ENCODE data around the gene BRIX1. TPM values are rescaled to one million over a fixed set of nuclear protein-coding genes. Genes with fewer than 3 reads are reported as not detected.

BRIX1 gene, protein sequence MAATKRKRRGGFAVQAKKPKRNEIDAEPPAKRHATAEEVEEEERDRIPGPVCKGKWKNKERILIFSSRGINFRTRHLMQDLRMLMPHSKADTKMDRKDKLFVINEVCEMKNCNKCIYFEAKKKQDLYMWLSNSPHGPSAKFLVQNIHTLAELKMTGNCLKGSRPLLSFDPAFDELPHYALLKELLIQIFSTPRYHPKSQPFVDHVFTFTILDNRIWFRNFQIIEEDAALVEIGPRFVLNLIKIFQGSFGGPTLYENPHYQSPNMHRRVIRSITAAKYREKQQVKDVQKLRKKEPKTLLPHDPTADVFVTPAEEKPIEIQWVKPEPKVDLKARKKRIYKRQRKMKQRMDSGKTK
- total RNA-seq (2021) = 84.8 and 93.3 TPM in 2 replicates
- percentile 97 among the genes with signal in this experiment for Bru-seq, nascent RNA
- percentile 97 among the genes with signal in this experiment for BruChase-seq, experiment 1, labeled RNA remaining after a 2-hour chase
- percentile 91 among the genes with signal in this experiment for BruChase-seq, experiment 2, labeled RNA remaining after a 6-hour chase
- long read RNA-seq, transcript BRIX1-202 (8 exons, 743 nt) = minor isoform, 5 of 350 reads
- long read RNA-seq, transcript BRIX1-201 (10 exons, 1,926 nt) = major isoform, 330 of 350 reads
- long read RNA-seq, partial matches to known transcripts = 0 of 350 reads
- long read RNA-seq, other reads (novel, unspliced or antisense) = 15 of 350 reads

DNA sequence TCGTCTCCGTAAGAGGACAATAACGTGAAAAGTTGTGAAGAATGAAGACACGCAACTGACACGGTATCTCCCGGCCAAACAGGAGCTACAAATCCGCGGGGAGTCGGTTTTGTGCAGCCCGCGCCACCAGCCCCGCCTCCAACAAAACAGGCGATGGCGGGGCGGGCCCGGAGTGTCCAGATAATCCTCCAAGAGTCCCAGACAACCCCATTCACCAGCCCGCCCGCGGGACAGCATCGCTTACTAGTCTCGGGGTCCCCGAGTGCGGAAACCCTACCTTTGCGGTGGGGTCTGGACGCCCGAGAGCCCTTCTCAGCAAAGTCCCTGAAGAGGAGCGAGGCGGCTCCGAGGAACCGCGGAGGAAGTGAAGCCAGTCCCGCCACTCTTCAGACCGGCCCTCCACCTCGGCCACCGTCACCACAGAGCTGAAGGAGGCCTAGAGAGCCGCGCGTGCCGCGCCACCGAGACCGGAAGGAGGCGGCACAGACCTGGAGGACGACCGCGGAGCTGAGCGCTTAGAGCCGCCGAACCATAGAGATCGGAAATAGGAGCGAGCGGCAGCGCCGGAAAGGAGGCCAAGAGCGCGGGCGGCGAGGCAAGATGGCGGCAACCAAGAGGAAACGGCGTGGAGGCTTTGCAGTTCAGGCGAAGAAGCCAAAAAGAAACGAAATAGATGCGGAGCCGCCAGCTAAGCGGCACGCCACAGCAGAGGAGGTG is at the start of gene BRIX1, which contains the start of gene RAD1:
BRIX1 (plus strand) TSS at position 573 of the 717 bp plus-strand sequence; CDS start at position 601, 28 bp downstream.
RAD1 (minus strand) TSS at position 366 of the 717 bp plus-strand sequence. CDS start 612 bp downstream, outside the sequence.
- ChIA-PET POLR2A (ENCODE audit: low non-redundant PET) (no interaction called here), CTCF (no interaction called here)
- Histone ChIP-seq H3K27ac (ENCODE audit: low read depth, low read length, poor library complexity, severe bottlenecking) (peak within 1 kb of the TSS; percentile 89), H3K36me3 (ENCODE audit: insufficient read depth, low read length, poor library complexity, severe bottlenecking) (peaks cover 49% of the 10 kb centered on the region), H3K27me3 (replicated peaks; ENCODE audit: insufficient read depth, low read depth, low read length, poor library complexity) (no peaks in the 10 kb centered on the region), H3K4me1 (ENCODE audit: insufficient read depth, low read length, poor library complexity, severe bottlenecking) (peaks cover 15% of the 10 kb centered on the region), H3K9me3 (ENCODE audit: low read depth, low read length, poor library complexity, severe bottlenecking) (no peaks in the 10 kb centered on the region), H3K4me3 (ENCODE audit: low read depth, low read length, poor library complexity, severe bottlenecking) (peak within 1 kb of the TSS; percentile 87)
- DNase-seq (ENCODE audit: low spot score) = peak; percentile 99
- intact Hi-C loops (cut with micrococcal nuclease; ENCODE audit: unreplicated experiment) = no loop called here
- no peak for TF ChIP-seq CTCF (conservative IDR thresholded peaks at IDR 0.05; ENCODE audit: low read depth, low read length)
- TF ChIP-seq EZH2 (IDR thresholded peaks at IDR 0.05; ENCODE audit: borderline replicate concordance, low read depth, low read length, poor library complexity, severe bottlenecking) = no peak
- no TSS peak for BruUV-seq (replicated peaks)

GRCh38 chr5:34866989-34867471 is 48.5 kb upstream of the BRIX1 start:
- no peak overlapping the region for H3K27ac ChIP-seq (ENCODE audit: low read depth, low read length, poor library complexity, severe bottlenecking)
- intact Hi-C loops (cut with micrococcal nuclease; ENCODE audit: unreplicated experiment) = no loop called here
- BruUV-seq (replicated peaks) = no TSS peak
- TF ChIP-seq CTCF (conservative IDR thresholded peaks at IDR 0.05; ENCODE audit: low read depth, low read length) = no peak
- no peak for TF ChIP-seq EZH2 (IDR thresholded peaks at IDR 0.05; ENCODE audit: borderline replicate concordance, low read depth, low read length, poor library complexity, severe bottlenecking)
- no peaks in the 10 kb centered on the region for H3K4me1 ChIP-seq (ENCODE audit: insufficient read depth, low read length, poor library complexity, severe bottlenecking)
- H3K36me3 ChIP-seq (ENCODE audit: insufficient read depth, low read length, poor library complexity, severe bottlenecking) = no peaks in the 10 kb centered on the region
- ChIA-PET CTCF (no interaction called here), POLR2A (ENCODE audit: low non-redundant PET) (no interaction called here)
- no peak overlapping the region for H3K4me3 ChIP-seq (ENCODE audit: low read depth, low read length, poor library complexity, severe bottlenecking)
- DNase-seq (ENCODE audit: low spot score) = no peak
- no peaks in the 10 kb centered on the region for H3K9me3 ChIP-seq (ENCODE audit: low read depth, low read length, poor library complexity, severe bottlenecking)
- no peaks in the 10 kb centered on the region for H3K27me3 ChIP-seq (replicated peaks; ENCODE audit: insufficient read depth, low read depth, low read length, poor library complexity)

DNA sequence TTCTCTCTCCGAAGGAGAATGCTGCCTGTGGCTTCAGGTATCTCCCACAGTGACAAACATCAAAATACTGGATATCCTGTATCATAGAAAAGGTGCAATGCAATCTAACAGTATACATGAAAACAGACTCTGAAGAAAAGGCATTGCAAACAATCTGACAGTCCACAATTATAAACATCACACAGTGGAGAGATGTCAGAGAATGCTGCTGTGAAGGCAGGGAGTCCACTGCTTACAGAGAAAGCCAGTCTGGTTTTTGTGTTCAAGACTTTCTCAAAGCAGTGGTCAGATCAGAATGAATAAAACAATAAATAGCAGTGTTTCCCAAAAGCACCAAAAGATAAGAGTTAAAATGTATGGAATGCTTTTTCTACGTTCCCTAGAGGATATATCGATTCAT is 47.9 kb upstream of the BRIX1 start:
- no TSS peak for BruUV-seq (replicated peaks)
- Histone ChIP-seq H3K27me3 (replicated peaks; ENCODE audit: insufficient read depth, low read depth, low read length, poor library complexity) (no peaks in the 10 kb centered on the region), H3K27ac (ENCODE audit: low read depth, low read length, poor library complexity, severe bottlenecking) (no peak overlapping the region), H3K4me1 (ENCODE audit: insufficient read depth, low read length, poor library complexity, severe bottlenecking) (no peaks in the 10 kb centered on the region), H3K36me3 (ENCODE audit: insufficient read depth, low read length, poor library complexity, severe bottlenecking) (no peaks in the 10 kb centered on the region), H3K9me3 (ENCODE audit: low read depth, low read length, poor library complexity, severe bottlenecking) (no peaks in the 10 kb centered on the region), H3K4me3 (ENCODE audit: low read depth, low read length, poor library complexity, severe bottlenecking) (no peak overlapping the region)
- POLR2A ChIA-PET (ENCODE audit: low non-redundant PET) = no interaction called here
- no peak for DNase-seq (ENCODE audit: low spot score)
- CTCF ChIA-PET = no interaction called here
- intact Hi-C loops (cut with micrococcal nuclease; ENCODE audit: unreplicated experiment) = no loop called here
- no peak for TF ChIP-seq EZH2 (IDR thresholded peaks at IDR 0.05; ENCODE audit: borderline replicate concordance, low read depth, low read length, poor library complexity, severe bottlenecking)
- TF ChIP-seq CTCF (conservative IDR thresholded peaks at IDR 0.05; ENCODE audit: low read depth, low read length) = no peak
